DND-41 (cell line): ENCODE data around the gene C17orf78.

ENCODE experiments used
- EZH2 ChIP-seq: IDR thresholded peaks from 3 replicates; pipeline ENCODE4 v1.6.1; 2012; ENCODE audit warnings: borderline replicate concordance, low read depth, mild to moderate bottlenecking, moderate library complexity, low read length, inconsistent platforms; ENCODE audit not compliant: severe bottlenecking
- TF ChIP-seq, protein P1 (sequence below): IDR thresholded peaks from 2 replicates; pipeline ENCODE4 v1.5.1; 2012; ENCODE audit warnings: borderline replicate concordance, low read length, moderate library complexity, mild to moderate bottlenecking; ENCODE audit not compliant: poor library complexity, severe bottlenecking; ENCODE audit errors: extremely low read depth

DNA sequence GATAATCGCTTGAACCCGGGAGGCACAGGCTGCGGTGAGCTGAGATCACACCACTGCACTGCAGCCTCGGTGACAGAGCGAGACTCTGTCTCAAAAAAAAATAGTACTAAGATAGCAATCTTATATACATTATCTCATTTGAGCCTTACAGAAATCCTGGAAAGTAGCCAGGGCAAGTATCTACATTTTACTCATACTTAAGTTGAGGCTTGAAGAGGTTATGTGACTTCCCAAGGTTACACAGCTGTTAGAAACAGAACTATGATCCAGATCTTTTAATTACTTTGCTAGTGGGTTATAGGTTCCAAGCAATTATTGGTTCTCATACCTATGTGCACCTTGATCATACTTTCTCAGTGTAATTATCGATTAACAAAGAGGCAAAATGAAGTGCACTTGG lies 15.4 kb downstream of the C17orf78 start:
- TF ChIP-seq, protein P1, sequence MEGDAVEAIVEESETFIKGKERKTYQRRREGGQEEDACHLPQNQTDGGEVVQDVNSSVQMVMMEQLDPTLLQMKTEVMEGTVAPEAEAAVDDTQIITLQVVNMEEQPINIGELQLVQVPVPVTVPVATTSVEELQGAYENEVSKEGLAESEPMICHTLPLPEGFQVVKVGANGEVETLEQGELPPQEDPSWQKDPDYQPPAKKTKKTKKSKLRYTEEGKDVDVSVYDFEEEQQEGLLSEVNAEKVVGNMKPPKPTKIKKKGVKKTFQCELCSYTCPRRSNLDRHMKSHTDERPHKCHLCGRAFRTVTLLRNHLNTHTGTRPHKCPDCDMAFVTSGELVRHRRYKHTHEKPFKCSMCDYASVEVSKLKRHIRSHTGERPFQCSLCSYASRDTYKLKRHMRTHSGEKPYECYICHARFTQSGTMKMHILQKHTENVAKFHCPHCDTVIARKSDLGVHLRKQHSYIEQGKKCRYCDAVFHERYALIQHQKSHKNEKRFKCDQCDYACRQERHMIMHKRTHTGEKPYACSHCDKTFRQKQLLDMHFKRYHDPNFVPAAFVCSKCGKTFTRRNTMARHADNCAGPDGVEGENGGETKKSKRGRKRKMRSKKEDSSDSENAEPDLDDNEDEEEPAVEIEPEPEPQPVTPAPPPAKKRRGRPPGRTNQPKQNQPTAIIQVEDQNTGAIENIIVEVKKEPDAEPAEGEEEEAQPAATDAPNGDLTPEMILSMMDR, result no peak
- no peak for TF ChIP-seq EZH2
